Chondrocyte (in vitro differentiated cells): Measurements from ENCODE around the gene PTGER1. TPM values are rescaled to one million over a fixed set of nuclear protein-coding genes. Genes with fewer than 3 reads are reported as not detected.
"Not testable (repeated sequence)": the region's sequence is repeated elsewhere in the genome, so short reads cannot be mapped to it uniquely, and the experiment has no call there.

ENCODE experiments used
- DNase-seq: peaks from one replicate; pipeline ENCODE4 v3.0.0; 2021; ENCODE audit warnings: mixed read lengths, low spot score
- H3K27ac Mint-ChIP-seq: one replicate; pipeline ENCODE4 v1.8.0; 2021; ENCODE audit warnings: mild to moderate bottlenecking, moderate library complexity, mixed read lengths; ENCODE audit not compliant: unreplicated experiment
- H3K27me3 Mint-ChIP-seq: 2 replicates; pipeline ENCODE4 v1.8.0; 2021; ENCODE audit warnings: low read depth, mixed read lengths
- H3K36me3 Mint-ChIP-seq: 2 replicates; pipeline ENCODE4 v1.8.0; 2021; ENCODE audit warnings: low read depth, mixed read lengths
- H3K4me1 Mint-ChIP-seq: 2 replicates; pipeline ENCODE4 v1.8.0; 2021; ENCODE audit warnings: low read depth, mild to moderate bottlenecking, mixed read lengths
- H3K4me3 Mint-ChIP-seq: one replicate; pipeline ENCODE4 v1.8.0; 2021; ENCODE audit warnings: mild to moderate bottlenecking, moderate library complexity, mixed read lengths; ENCODE audit not compliant: unreplicated experiment
- H3K9me3 Mint-ChIP-seq: 2 replicates; pipeline ENCODE4 v1.8.0; 2021; ENCODE audit warnings: low read depth, mixed read lengths
- CTCF ChIP-seq: fragments of 200-600 bp; sonication (generic); IDR thresholded peaks from 2 replicates; pipeline ENCODE4 v1.5.0; 2021; ENCODE audit warnings: antibody characterized with exemption, mild to moderate bottlenecking, moderate library complexity
- total RNA-seq: library from RNA; stranded (reverse); gene quantifications from 3 replicates; pipeline ENCODE4 v1.2.1, GENCODE V29; 2021

PTGER1 gene
- total RNA-seq, 1 donor from 2014 or later = 1.6 TPM

GRCh38 chr19:14460935-14461334, 14.2 kb downstream of the PTGER1 start:
- no peak overlapping the region for H3K4me3 Mint-ChIP-seq
- no peak for TF ChIP-seq CTCF
- DNase-seq = no peak
- no peaks in the 10 kb centered on the region for H3K9me3 Mint-ChIP-seq
- no peaks in the 10 kb centered on the region for H3K4me1 Mint-ChIP-seq
- no peaks in the 10 kb centered on the region for H3K27me3 Mint-ChIP-seq
- H3K36me3 Mint-ChIP-seq = peaks cover 17% of the 10 kb centered on the region
- H3K27ac Mint-ChIP-seq = no peak overlapping the region

GRCh38 chr19:14459703-14460102, 15.5 kb downstream of the PTGER1 start:
- Mint-ChIP-seq H3K4me3 (no peak overlapping the region), H3K36me3 (peaks cover 19% of the 10 kb centered on the region), H3K27me3 (no peaks in the 10 kb centered on the region), H3K4me1 (no peaks in the 10 kb centered on the region), H3K27ac (no peak overlapping the region), H3K9me3 (no peaks in the 10 kb centered on the region)
- DNase-seq = no peak
- no peak for TF ChIP-seq CTCF

GRCh38 chr19:14452303-14452702, 22.9 kb downstream of the PTGER1 start:
- not testable (repeated sequence) for DNase-seq, H3K27ac Mint-ChIP-seq, H3K4me3 Mint-ChIP-seq, H3K27me3 Mint-ChIP-seq, H3K4me1 Mint-ChIP-seq, H3K9me3 Mint-ChIP-seq
- peaks cover 27% of the 10 kb centered on the region for H3K36me3 Mint-ChIP-seq

GRCh38 chr19:14450876-14451275, 24.3 kb downstream of the PTGER1 start:
- Mint-ChIP-seq H3K36me3 (peaks cover 35% of the 10 kb centered on the region), H3K9me3 (no peaks in the 10 kb centered on the region), H3K27me3 (no peaks in the 10 kb centered on the region), H3K4me1 (no peaks in the 10 kb centered on the region), H3K27ac (no peak overlapping the region), H3K4me3 (no peak overlapping the region)
- DNase-seq = no peak
- no peak for TF ChIP-seq CTCF

- no peak for TF ChIP-seq CTCF
- Mint-ChIP-seq H3K9me3 (no peaks in the 10 kb centered on the region), H3K27me3 (no peaks in the 10 kb centered on the region), H3K4me1 (no peaks in the 10 kb centered on the region), H3K4me3 (no peak overlapping the region), H3K27ac (no peak overlapping the region), H3K36me3 (peaks cover 35% of the 10 kb centered on the region)
- DNase-seq = no peak
These were observed 24.8 kb downstream of the PTGER1 start for GRCh38 chr19:14450168-14450874.

GRCh38 chr19:14449321-14449720, 25.8 kb downstream of the PTGER1 start:
- Mint-ChIP-seq H3K9me3 (no peaks in the 10 kb centered on the region), H3K4me3 (no peak overlapping the region), H3K27ac (no peak overlapping the region), H3K36me3 (peaks cover 36% of the 10 kb centered on the region), H3K4me1 (no peaks in the 10 kb centered on the region), H3K27me3 (no peaks in the 10 kb centered on the region)
- TF ChIP-seq CTCF = no peak
- DNase-seq = no peak
